Activated T-cell treated with anti-CD3 and anti-CD28 coated beads, Interleukin-2, amount 50 U/mL, for 48 hours (primary cell): ENCODE data around the gene CEP112.

Source experiments
- DNase-seq, 2 experiments: peaks; one replicate each; pipeline ENCODE4 v3.0.0-alpha.2; 2020

CEP112 gene

DNA sequence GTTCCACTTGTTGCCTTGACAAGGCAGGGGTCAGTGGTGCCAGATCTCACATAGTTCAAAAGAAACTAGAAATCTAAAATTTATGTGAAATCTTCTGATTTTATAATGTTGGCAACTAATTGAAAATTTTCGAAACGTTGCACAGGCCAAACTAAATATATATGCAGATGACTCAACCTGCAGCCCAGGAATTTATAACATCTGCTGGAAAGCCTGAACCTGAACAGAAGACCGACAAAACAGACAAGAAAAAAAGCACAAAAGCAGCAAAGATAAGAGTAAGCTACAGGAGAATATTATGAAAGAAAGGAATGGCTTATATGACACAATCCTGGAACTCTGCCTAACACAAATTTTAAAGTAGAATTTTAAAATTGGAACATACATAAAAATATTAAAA is 207.6 kb downstream of the CEP112 start:
- DNase-seq: no peak

DNA sequence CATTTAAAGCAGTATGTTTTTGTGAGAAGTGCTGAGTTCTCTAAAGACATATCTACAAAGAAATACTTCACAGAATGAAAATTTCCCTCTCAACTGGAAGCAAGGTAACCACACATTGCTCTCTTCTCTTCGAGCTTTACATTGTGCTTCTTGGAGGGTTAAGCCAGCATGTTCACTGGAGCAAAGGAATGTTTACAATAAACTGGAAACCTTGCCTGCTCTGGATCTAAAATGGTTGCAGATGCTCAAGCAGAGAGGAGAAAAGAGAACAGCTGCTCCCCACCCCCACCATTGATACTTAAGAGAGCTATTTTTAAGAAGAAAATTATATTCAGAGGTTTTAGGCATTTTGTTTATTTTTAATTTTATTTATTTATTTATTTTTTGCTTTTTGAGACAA is 213.1 kb downstream of the CEP112 start:
- no peak for DNase-seq

DNA sequence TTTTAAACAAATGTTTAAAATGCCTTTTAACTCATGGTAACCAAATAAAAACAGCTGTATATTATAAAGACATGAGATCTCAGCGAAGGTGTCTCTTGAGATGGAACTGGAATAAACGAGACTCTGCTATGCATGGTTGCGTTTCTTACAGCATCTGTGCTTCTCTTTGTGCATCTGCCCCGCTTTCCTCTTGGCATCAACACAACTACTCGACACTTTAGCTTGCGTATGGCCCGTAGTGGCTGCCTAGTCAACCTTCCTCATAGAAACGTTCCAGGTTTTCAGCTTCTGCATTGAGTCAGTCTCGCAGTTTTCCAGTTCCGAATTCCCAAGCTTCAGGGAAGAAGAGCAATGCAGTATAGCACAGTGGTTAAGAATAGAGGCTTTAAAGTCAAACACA is 214.9 kb downstream of the CEP112 start:
- DNase-seq: no peak

DNA sequence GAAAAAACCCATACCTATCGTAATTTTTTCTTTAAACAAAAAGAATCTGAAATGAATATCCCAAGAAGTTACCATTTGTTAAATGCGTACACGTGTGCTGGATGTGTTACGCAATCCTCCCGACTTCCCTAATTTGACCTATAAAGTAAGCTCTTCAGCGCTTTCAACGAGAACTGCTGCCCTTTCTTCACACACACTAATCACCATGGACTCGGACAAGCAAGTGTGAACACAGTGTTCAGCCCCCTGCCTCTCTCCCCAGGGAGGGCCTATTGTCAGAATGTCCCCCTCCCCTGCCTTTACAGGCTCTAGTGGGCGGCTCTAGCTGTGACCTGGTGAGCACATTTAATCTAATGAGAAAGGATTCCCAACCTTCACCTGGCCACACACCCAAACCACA is 216.1 kb downstream of the CEP112 start:
- DNase-seq: no peak

DNA sequence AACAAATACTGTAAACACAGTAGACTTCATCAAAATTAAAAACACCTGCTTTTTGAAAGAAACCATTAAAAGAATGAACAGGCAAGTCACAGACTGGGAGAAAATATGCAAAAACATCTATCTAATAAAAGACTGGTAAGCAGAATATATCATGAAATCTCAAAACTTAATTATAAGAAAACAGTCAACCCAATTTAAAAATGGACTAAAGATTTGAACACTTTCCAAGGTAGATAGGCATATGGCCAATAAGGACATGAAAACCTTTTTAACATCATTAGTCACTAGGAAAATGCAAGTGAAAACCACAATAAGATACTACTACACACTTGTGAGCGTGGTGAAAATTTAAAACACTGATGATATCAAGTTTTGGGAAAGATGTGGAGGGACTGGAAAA is 218.7 kb downstream of the CEP112 start:
- DNase-seq: no peak

DNA sequence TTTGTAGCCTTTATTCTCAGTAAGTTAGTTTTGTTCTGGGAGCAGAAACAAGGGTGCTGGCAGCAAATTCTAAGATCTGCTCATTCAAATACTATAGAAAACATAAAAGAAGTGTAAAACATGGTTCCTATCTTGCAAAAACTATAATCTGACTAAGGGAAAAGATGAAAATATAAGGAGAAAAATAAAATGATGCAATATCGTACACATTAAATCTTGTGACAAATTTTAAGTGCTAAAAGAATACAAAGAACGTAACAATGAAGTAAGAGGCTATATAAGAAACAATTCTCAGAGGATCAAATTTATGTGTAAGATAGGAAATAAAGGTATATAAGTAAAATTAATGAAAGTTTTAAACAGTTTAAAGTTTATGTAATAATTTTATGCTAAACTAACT is 224.6 kb downstream of the CEP112 start:
- DNase-seq: no peak

DNA sequence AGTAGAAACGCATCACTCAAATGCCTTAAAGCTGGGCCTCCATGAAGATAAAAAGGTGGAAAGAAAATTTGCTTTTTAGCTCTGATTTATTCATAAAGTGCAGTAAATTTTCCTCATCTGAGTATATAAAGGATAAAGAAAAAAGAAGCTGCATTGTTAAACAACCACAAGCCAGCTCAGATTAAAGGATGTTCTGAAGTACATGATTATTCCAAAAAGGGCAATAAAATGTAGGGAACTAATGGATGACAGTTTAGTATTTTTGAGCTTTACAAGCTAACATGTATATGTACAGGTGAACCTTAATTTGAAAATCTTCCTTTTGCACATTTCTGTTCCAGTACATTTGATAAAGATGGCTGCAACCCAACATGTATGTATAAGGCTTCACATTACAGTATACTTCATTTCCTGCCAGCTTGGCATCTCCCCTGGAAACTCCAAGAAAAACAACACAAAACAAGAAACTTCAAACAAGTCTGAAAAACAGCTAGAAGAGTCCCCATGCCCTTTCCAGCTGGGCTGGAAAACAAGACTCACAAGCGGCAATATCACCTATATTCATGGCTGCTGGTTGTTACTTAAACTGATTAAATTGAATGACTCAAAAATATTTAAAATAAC is 225.7 kb downstream of the CEP112 start:
- no peak for DNase-seq

DNA sequence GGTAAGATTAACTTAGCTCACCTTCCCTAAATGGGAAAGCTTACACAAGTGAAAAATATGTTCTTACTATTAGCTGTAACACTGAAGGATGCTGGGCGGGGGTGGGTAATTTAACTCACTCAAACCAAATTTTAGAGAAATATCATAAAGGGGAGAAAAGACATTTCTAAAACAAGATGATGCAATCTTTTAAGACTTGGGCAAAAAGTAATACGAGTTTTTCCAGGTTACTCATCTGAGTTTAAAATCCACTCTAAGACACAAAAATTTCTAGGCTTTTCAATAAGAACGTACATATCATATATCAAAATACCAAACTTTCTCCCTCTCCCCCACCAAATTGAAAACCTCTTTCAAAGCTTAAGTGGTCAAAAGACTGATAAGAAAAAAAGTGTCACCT is 228.8 kb downstream of the CEP112 start:
- no peak for DNase-seq

DNA sequence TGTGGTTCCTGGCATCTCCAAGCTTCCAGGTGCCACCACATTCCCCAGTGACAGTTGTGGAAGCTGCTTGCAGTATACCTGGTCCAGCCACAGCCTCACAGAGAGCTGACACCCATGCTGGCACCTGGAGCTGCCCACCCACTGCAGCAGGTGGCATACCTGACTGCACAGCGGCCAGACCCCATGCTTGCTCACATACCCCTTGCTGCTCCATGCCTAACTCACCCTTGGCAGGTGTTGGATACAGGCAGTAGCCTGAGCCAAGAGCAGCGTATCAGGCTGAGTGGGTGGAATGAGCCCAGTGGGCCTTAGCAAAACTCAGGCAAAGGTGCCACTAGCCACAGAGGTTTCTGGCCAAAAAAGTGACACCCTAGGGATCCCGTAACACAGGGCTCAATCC is 232.3 kb downstream of the CEP112 start:
- DNase-seq: no peak

DNA sequence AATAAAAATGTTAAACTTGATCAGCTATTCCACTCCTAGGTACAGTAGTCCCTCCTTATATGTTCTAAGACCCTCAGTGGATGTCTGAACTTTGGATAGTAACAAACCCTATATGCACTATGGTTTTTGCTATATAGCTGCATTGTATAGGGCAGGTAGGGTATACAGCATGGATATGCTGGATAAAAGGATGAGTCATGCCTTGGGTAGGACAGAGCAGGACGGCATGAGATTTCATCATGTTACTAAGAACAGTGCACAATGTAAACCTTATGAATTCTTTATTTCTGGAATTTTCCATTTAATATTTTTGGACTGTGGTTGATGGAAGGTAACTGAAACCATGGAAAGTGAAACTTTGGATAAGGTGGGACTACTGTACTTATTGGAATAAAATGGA is 235.1 kb downstream of the CEP112 start:
- no peak for DNase-seq

DNA sequence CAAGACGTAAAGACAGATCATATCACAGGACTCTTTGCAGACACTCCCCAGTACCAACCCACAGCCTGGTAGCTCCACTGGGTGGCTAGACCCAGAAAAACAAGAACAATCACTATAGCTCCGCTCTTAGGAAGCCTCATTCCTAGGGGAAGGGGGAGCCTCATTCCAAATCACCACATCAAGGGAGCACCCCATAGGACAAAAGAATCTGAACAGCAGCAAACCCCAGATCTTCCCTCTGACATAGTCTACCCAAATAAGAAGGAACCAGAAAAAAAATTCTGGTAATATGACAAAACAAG is 237.8 kb downstream of the CEP112 start:
- no peak for DNase-seq

DNA sequence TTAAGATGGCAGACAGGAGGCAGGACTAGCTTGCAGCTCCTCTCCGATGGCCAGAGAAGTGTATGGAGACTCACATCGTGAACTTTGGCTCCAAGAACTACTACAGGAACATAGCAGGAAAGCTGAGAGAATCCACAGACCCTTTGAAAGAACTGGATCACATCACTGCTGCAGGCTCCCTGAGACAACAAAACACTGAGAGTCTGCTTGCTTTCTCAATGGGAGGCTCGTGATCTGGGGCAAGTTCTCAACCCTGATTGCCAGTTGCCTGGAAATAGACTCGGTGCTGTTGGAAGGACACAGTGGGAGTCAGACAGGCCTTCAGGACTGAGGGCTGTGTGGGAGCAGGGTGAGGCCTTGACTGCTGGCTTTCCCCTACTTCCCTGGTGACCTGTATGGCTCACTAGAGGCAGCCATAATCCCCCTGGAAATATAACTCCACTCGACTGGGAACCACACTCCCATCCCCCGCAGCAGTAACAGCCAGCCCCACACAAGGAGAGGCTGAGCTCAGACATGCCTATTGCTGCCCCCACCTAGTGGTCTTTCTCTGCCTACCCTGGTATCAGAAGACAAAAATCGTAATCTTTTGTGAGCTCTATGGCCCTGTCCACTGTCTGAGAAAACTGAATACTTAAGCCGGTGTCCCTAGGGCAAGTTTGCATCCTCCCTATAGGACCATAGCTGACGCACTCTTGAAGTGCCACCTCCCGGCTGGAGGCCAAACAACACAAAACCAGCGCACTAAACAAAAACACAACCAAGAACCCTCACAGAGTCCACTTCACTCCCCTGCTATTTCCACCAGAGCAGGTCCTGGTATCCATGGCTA is 238.4 kb downstream of the CEP112 start:
- no peak for DNase-seq

DNA sequence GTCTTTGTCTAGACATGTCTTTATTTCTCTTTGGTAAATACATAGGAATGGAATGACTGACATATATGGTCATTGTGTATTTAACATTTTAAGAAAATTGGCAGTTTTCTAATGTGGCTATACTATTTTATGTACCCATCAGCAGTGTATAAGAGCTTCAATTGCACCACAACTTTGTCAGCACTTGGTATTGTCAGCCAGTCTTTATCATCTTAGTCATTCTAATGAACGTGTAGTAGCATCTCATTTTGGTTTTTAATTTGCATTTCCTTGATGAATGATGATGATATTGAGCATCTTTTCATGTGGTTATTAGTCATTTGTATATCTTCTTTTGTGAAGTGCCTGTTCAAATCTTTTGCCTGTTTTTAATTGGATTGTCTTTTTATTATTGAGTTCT is 239.3 kb downstream of the CEP112 start:
- DNase-seq: no peak

DNA sequence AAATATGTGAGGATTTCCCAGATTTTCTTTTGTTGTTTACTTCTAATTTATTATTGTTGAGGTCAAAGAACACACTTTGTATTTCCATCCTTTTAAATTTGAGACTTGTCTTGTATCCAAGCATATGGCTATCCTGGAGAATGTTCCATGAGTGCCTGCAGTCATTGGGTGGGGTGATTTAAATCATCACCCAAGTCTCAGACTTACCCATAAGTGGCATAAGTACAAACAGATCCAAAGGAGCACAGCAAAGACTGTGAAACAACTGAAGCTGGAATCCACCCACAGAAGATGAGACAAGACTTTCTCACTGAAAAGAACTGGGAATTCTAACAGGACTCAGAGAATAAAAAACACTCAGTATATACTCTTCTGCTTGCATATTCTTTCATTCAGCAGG is 239.9 kb downstream of the CEP112 start:
- DNase-seq: no peak

DNA sequence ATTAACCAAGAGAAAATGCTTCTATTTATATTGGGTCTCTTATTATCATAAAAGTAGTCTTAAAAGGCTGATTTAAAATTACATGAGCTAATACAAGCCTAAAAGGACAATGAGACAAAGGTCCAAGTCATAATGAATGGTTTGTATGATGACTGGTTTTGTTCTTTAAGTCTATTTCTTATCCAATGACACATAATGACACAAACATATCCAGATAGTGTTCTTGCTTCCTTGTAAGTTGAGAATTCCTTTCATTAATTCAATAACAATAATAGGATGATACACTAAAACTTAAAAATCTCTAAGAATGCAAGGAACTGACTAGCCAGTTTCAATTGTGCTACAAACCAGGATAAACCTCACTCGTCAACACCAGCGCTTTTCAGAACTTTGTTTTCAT is 244.1 kb downstream of the CEP112 start:
- no peak for DNase-seq

DNA sequence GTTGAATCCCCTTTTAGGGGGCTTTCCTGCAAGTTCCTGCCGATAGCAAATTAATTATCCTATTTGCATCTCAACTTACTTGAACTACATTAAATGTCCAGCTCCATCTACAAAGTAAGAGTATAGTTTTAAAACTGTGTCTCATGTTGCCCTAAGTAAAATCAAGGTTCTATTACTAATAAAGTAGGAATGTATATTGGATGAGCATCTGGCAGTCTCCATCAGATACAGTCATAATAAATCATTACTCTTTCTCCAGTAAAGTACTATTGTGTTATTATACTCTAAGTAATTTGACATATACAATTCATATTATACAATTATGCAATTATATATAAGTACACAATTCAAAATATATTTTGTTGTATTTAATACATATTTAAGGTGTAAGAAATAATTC is 249.3 kb downstream of the CEP112 start:
- DNase-seq: no peak

DNA sequence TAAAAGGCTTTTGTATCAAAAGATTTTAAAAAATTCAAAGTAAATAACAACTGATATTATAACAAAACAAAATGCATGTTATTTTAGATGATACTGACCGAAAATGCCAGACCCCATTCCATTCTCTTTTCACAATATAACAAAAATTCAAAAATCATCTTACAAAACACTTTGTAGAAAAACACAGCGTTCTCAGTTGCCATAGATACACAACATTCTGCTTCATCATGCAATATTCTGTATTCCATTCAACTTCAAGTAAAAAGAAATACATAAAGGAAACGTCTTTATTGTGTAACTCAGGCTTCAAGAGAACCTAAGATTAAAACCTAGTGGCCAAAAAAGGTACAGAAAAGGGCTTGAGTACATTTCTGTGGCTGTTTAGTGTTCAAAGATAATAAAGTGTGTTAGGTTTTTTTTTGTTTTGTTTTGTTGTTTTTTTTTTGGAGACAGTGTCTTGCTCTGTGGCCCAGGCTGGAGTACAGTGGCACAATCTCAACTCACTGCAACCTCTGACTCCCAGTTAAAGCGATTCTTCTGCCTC is 250.5 kb downstream of the CEP112 start:
- no peak for DNase-seq

DNA sequence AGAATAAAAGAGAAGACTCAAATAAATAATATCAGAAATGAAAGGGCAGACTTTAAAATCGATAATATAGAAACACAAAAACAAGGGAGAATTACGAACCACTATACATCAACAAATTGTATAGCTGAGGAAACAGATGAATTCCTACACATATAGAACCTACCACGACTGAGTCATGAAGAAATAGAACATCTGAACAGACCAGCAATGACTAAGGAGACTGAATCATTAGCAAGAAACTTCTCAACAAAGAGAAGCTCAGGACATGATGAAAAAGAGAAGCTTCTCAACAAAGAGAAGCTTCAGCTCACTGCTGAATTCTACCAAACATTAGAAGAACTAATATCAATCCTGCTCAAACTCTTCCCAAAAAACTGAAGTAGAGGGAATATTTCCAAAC is 255.9 kb downstream of the CEP112 start:
- no peak for DNase-seq

DNA sequence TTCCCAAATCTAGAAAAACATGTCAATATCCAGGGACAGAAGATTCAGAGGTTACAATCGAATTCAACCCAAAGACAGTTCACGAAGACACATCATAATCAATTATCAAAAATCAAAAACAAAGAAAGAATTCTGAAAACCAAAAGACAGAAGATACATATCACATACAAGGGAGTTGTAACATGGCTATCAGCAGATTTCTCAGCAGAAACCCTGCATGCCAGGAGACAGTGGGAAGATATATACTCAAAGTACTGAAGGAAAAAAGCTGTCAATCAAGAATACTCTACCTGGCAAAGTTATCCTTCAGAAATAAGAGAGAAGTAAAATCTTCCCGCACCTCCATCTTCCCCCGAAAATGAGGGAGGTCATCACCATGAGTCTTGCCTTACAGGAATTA is 258.6 kb downstream of the CEP112 start:
- DNase-seq: no peak

DNA sequence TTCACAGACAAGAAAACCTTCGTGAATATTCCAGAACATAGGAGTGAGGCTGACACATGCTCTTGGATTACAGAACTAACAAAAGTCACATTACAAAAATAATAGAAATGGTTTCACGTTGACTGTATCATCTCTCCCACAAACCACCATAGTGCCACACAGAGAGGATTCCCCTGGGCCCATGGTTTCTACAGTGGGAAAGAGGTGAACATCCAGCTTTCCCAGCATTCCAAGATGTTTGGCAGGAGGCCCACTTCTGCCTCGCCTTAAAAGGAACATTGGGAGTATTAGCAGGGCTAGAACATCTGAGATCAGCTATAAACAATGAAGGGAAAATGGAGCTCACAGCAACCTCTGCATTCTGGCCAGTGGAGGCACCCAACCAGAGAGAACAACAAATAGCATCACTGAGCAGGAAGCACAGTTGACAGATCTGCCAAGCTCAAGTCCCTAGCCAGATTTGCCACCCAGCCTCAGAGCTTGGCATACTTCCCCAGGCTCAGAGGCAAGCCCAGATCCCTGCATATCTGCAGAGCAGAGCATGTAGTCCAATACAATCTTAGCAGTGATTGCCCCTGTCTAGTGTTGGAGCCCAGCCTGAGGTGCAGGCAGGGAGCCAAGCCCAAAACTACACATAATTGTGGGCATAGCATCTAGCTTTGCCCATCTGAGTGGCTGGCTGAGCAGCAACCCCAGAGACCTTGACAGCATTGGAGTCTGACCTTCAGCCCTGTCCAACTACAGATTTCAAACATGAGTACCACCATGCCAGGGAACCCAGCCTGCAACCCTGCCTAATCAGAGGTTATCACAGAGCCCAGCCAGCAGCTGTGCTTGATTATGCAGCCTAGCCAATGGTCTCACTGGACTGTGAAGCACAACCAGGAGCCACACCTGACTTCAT is 260.4 kb downstream of the CEP112 start:
- no peak for DNase-seq

DNA sequence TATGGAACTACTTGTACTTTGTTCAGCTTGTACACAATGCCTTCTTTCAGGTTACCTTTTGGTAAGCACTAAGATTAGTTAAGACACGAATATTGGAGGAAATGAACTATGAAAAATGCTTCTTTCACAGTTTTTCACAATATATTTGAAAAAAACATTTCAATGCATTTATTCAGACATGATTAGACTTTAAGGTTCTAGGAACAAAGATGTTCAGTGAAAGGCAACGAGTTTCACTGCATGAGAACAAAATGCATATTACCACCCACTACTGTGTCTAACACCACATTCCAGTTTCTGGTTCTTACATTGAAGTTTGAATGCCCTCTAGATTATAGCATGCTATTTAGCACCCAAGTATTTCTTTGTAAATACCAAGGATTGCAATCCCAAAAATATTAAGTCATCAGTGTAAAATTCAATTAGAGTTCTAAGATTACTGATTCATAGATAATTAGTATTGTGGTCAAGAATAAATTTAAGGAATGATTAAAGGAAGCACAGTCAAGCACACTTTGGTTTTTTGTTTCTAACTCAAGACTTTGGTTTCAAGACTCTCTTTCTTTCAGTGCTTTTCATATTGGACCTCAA is 261.7 kb downstream of the CEP112 start:
- DNase-seq: no peak

DNA sequence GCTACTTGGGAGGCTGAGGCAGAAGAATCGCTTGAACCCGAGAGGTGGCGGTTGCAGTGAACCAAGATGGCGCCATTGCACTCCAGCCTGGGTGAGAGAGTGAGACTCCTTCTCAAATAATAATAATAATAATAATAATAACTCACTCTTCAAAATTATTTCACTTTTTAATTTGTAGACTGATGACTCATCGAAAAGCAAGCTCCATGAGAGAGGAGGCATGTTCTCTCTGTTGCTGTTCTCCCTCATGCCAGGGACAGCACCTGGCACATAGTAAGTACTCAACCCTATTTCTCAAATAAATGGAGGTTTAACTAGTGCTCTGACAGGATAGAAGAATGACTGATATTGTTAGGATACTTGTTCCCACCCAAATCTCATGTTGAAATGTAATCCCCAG is 265.3 kb downstream of the CEP112 start:
- DNase-seq: no peak

DNA sequence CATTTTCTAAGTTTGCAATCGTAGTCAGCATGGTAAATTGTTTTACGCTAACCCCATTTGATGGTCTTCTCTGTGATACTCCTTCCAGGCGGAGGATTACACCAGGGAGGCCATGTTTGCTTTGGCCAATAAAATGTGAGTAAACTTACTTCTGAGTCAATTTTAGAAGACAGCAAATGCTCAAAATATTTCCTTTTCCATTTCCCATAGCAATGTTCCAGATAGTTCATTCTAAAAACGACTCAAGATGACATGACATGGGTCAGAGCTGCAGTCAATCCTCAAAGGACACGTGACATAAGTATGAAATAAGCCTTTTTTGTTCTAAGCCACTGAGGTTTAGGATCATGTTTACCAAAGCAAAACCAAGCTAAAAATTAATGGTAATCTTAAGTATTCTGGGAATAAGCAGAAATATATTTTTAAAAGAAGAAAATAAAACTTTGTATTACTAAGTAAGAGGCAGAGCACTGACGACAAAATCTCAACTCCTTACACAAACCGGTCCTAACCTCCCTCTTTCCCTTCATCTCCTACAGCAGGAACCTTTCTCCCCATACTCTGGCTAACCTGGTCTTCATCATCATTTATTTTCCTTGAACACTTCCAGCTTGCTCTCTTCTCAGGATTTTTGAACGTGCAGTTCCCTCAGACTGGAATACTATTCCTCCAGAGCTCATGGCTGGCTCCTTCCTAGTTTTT is 266.2 kb downstream of the CEP112 start:
- no peak for DNase-seq
